ENCODE measurements around the gene TSPAN9.

Gene TSPAN9

DNA sequence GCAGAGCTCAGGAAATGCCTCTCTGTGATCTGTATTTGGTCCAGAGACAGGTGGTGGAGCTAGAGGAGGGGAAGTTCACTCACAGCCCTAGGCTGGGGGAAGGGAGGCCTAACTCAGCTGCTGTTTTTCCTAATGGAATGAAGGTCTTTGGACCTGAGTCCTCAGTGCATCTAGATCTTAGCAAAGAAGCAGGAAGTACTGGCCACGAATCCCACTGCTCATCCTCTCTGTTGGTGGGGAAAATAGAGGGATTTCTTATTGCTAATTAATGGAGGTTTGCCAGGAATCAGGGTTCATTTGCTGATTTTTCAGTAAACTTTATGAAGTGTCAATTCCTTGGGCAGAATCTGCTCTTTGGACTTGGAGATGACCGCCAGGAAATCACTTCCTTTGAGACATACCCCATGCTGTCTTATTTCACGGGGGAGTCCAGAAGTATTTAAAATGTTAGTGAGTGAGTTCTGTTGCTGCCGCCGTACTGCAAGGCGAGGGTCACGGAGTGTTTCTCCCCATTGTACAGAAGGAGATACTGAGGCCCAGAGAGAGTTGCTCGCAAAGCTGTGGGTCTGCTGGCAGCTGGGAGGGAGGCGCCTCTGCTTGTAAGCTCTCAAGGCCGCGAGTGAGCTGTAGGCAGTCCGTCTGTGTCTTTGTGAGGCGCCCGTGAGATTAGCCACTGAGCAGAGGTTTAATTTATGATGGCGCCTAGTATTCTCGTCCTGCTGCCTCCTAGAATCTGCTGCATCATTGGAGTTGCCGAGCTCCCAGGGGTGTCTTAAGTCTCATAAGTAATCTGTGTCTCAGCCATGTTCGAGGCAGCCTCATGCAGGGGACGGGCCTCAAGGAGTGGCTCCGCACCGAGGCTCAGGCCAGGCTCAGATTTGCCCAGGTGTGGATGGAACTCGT lies 88.2 kb downstream of the TSPAN9 start:
- no peak for DNase-seq (ENCODE audit: low read depth)

DNA sequence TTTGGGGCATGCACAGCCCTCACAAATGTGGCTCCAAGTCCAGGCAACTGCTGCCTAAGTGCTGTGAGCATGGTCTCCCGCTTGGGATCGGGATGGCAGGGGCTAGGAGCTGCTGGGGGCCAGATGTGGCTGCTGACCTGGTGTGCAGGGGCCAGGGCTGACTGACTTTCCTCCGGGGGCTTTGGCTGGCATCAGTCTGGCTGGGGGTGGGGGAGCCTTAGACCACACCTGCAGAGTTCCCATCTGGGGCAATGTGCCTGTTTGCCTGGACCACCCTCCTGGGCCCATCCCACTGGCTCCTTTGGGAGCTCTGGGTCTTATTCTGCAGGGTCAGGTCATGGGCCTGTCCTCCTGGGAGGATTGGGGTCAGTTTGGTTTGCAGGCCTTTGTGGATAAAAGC lies 90.5 kb downstream of the TSPAN9 start:
- no peak for DNase-seq (ENCODE audit: low read depth)

- peak; percentile 99 for DNase-seq (ENCODE audit: low read depth)
Observed at GRCh38 chr12:3168223-3169221, 91.3 kb downstream of the TSPAN9 start.

- DNase-seq (ENCODE audit: low read depth), result peak; percentile 97
Observed at GRCh38 chr12:3170423-3171194, 93.4 kb downstream of the TSPAN9 start.

DNA sequence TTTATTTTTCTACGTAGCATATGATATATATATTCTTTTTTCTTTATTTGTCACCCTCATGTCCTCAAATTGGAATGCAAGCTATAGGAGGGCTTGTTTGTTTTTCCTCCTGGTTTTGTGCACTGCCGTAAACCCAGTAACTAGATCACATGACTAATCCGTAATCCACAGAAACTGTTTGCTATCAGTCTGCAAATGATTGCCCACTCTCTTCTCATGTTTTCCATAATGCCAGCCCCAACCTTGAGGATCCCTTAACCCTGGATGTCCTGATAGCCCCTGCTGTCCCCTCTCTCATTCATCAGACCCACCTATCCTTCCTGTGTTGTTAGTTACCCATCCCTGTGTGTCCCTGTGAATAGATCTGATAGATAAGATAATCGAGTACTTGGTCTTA lies 94.0 kb downstream of the TSPAN9 start:
- peak; percentile 43 for DNase-seq (ENCODE audit: low read depth)

GRCh38 chr12:3172124-3173007 lies 95.2 kb downstream of the TSPAN9 start:
- DNase-seq (ENCODE audit: low read depth), result no peak

DNA sequence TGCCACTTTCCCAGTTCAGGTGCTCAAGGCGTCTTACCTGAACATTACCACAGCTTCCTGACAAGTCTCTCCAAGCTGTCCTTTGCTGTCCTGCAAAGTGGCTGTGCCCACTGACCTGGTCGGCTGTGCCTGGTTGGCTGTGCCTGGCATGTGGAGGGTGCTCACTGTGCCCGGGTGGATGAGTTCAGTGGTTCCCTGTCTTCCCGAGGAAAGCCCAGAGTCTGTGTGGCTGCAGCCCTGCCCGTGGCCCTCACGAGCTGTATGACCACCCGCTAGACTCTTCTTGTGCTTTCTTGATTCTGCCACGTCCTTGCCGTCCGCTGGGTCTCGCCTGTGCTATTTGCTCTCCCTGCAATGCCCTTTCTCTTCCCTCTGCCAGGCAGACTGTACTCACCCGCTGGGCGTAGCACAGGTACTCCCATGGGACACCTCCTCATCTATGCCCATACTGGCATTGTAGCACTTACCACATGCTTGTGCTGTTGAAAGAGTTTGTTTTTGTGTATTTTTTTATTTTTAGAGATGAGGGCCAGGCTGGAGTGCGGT lies 95.9 kb downstream of the TSPAN9 start:
- DNase-seq (ENCODE audit: low read depth), result no peak

DNA sequence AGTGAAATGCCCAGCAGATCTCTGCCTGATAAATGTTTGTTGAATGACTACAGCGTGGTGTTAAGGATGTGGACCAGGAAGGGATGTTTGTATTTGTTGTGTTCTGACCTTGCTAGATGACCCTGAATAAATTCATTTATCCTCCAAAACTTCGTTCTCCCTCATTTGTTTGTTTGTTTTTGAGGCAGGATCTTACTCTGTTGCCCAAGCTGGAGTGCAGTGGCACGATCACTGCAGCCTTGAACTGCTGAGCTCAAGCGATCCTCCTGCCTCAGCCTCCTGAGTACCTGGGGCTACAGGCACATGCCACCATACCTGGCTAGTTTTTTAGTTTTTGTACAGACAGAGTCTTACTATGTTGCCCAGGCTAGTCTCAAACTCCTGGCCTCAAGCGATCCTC lies 96.7 kb downstream of the TSPAN9 start:
- no peak for DNase-seq (ENCODE audit: low read depth)

- DNase-seq (ENCODE audit: low read depth), result no peak
Observed at GRCh38 chr12:3175238-3175637, 98.1 kb downstream of the TSPAN9 start.

- no peak for DNase-seq (ENCODE audit: low read depth)
Observed at GRCh38 chr12:3176754-3177153, 99.6 kb downstream of the TSPAN9 start.

DNA sequence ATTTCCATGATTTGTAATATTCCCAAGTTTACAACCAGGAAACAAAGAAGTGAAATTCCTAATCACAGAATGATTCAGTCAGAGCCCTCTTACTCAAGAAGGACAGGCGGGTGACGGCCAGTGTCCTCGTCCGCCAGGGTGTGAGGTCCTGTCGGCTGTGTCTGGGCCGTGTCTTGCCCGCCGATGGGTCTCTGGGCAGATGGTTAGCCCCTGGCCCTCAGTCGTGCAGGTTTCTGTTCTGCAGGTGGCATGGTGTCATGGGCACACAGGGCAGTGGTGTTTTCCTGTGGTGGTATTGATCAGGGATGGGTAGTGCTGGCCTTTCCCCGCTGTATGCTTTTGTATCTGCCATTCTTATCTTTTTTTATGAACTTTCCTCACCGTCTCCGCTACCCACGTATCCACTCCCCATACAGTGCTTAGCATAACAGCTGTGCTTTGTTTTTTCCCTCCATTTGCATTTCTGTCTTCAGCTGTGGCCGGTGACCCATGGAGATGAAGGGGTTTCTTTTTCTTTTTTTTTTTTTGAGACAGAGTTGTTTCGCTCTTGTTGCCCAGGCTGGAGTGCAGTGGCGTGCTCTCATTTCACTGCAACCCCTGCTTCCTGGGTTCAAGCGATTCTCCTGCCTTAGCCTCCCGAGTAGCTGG lies 100.7 kb downstream of the TSPAN9 start:
- no peak for DNase-seq (ENCODE audit: low read depth)

GRCh38 chr12:3178671-3179313 lies 101.6 kb downstream of the TSPAN9 start:
- no peak for DNase-seq (ENCODE audit: low read depth)

DNA sequence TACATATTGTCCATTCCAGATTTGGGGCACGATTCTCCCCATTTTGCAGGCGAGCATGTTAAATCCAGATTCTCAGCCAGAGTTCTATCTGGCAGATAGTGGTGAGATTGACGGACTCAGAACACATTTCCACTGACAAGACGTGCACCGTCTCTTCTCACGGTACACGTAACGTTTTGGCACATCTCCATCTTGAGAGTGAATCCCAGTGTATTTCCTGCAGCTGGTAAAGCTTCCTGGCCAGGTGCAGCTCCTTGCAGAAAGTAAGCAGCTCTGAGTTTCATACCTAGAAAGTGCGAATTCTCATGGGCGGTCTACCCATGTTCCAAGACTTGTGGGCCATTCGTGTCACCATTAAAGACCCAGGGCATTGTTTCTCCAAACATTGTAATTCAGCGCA lies 102.6 kb downstream of the TSPAN9 start:
- DNase-seq (ENCODE audit: low read depth), result no peak

- DNase-seq (ENCODE audit: low read depth), result no peak
Observed at GRCh38 chr12:3182426-3182825, 105.2 kb downstream of the TSPAN9 start.

DNA sequence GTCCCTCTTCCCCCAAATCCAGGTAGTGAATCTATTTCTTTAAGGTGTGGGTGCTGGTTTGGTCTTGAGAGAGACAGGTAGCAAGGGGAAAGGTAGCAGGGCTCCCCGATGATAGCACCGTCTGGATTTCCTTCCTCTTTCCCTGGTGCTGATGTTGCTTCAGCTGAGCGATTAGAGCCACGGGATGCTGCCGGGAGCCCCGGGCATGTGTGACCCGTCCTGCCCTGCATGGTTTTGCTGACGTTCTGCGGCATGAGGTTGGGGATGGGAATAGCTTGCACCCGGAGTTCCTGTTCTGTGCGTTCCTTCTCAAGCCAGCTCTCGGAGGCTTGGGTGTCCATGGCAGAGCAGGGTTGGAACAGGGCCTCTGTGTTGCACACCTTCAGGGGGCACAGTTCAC lies 107.3 kb downstream of the TSPAN9 start:
- DNase-seq (ENCODE audit: low read depth), result no peak

DNA sequence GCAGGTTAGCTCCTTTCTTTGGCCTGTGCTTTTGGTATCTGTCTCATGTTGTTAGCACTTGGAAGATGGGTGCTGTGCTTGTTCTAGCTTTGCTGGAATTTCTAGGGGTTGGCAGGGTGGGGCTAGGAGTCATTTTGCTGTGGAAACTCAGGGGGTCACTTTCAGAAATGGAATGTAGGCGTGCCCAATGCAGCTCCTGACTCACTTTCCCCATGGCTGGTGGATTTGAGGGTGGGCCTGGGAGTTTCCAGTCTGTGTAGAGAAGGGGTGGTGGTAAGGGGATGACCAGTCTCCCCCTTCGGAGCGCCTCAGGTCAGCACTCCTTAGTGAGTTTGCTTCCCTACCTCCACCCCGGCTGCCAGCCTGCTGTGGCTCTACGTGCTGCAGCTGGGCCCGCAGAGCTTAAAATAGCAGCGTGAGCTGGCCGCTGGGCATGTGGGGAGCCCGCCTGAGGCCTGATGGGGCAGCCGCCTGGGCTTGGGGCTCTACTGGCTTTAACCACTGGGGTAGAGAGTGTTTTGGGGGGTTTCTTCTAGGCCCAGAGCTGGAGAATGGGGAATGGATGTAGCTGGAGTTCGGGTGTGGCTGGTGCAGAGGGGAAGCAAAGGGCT lies 108.2 kb downstream of the TSPAN9 start:
- DNase-seq (ENCODE audit: low read depth), result no peak

- DNase-seq (ENCODE audit: low read depth), result no peak
Observed at GRCh38 chr12:3186546-3187215, 109.5 kb downstream of the TSPAN9 start.
